ENCODE measurements around the gene CENPQ. TPM values are rescaled to one million over a fixed set of nuclear protein-coding genes. Genes with fewer than 3 reads are reported as not detected.

The CENPQ gene
- total and polyA plus RNA-seq, 2 of the 13 experiments (the other 11 are each of a cell fraction or from before 2014, with no cell fraction given) = 9.1 to 20.1 TPM

GRCh38 chr6:49522710-49523593, 59.8 kb downstream of the CENPQ start (continued):
- TF ChIP-seq EHMT2 (IDR thresholded peaks at IDR 0.05; ENCODE audit: borderline replicate concordance, low read depth, low read length) (peak; percentile 90), NCOA1 (CRISPR knock-in tag; IDR thresholded peaks at IDR 0.05) (peak; percentile 63; the same call in 1 of the 2 replicates), IRF1 (CRISPR knock-in tag; IDR thresholded peaks at IDR 0.05; ENCODE audit: low read depth) (no peak), ARID3A (IDR thresholded peaks at IDR 0.05; ENCODE audit: low read depth, low read length) (peak; percentile 100), KLF16 (CRISPR knock-in tag; IDR thresholded peaks at IDR 0.05) (0 out of 4 replicates have a peak, but pooled peaks of 1 of the 2 experiments have one; percentile 71), ZFP1 (CRISPR knock-in tag; IDR thresholded peaks at IDR 0.05) (peak; percentile 84; the same call in 1 of the 2 replicates), PAX8 (CRISPR knock-in tag; IDR thresholded peaks at IDR 0.05; ENCODE audit: borderline replicate concordance) (no peak), MIER2 (CRISPR knock-in tag; IDR thresholded peaks at IDR 0.05) (peak; percentile 56; the same call in 1 of the 2 replicates), HOXA3 (CRISPR knock-in tag; IDR thresholded peaks at IDR 0.05) (peak; percentile 70), ZBTB33 (CRISPR knock-in tag; IDR thresholded peaks at IDR 0.05) (0 out of 2 replicates have a peak, but pooled peaks have one; percentile 47), PHF21A (CRISPR knock-in tag; IDR thresholded peaks at IDR 0.05) (peak; percentile 86), RFXAP (CRISPR knock-in tag; IDR thresholded peaks at IDR 0.05; ENCODE audit: borderline replicate concordance) (peak; percentile 70; the same call in 1 of the 2 replicates), SYNCRIP (IDR thresholded peaks at IDR 0.05; ENCODE audit: insufficient read depth, low read depth, low read length) (no peak), MED1 (CRISPR knock-in tag; IDR thresholded peaks at IDR 0.05) (peak; percentile 93), RARA (CRISPR knock-in tag; IDR thresholded peaks at IDR 0.05) (peak; percentile 88), ZNF292 (CRISPR knock-in tag; IDR thresholded peaks at IDR 0.05; ENCODE audit: borderline replicate concordance, low read depth) (peak; percentile 94), ZNF121 (CRISPR knock-in tag; IDR thresholded peaks at IDR 0.05) (peak; percentile 35; the same call in 1 of the 2 replicates), NONO (IDR thresholded peaks at IDR 0.05) (no peak), NONO (CRISPR knock-in tag; conservative IDR thresholded peaks at IDR 0.05) (peak; percentile 88), CCDC6 (CRISPR knock-in tag; IDR thresholded peaks at IDR 0.05) (peak; percentile 48; the same call in 1 of the 2 replicates), ZNF232 (CRISPR knock-in tag; IDR thresholded peaks at IDR 0.05; ENCODE audit: borderline replicate concordance) (no peak; the same call in none of the 2 replicates)
- TF ChIP-seq, protein P1, sequence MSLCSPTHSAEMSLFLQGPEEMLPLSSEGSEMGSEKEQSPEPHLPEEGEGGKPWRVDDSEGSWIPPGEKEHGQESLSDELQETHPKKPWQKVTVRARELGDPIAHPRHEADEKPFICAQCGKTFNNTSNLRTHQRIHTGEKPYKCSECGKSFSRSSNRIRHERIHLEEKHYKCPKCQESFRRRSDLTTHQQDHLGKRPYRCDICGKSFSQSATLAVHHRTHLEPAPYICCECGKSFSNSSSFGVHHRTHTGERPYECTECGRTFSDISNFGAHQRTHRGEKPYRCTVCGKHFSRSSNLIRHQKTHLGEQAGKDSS (CRISPR knock-in tag; IDR thresholded peaks at IDR 0.05; ENCODE audit: borderline replicate concordance, low read depth) = peak; percentile 94
- TF ChIP-seq, protein P2, sequence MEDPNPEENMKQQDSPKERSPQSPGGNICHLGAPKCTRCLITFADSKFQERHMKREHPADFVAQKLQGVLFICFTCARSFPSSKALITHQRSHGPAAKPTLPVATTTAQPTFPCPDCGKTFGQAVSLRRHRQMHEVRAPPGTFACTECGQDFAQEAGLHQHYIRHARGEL (CRISPR knock-in tag; IDR thresholded peaks at IDR 0.05) = no peak
